Fibroblast of lung (primary cell): ENCODE results near the gene HBM. TPM values are rescaled to one million over a fixed set of nuclear protein-coding genes. Genes with fewer than 3 reads are reported as not detected.
"Not testable (repeated sequence)": the region's sequence is repeated elsewhere in the genome, so short reads cannot be mapped to it uniquely, and the experiment has no call there.

Experiments
- DNase-seq, 2 donors: peaks; one replicate each; pipeline versions ENCODE4 v3.0.0 to v3.0.0-alpha.2; 2010; ENCODE audit warnings: low read depth in 2 of 2
- H2AFZ ChIP-seq: 2 replicates; pipeline ENCODE4 v1.5.1; 2012; ENCODE audit warnings: low read length, control low read depth, inconsistent platforms
- H3K27ac ChIP-seq: 2 replicates; pipeline ENCODE4 v1.5.1; 2011; ENCODE audit warnings: low read length, control low read depth; ENCODE audit not compliant: insufficient read depth
- H3K27me3 ChIP-seq: 2 replicates; pipeline ENCODE4 v1.5.1; 2011; ENCODE audit warnings: mild to moderate bottlenecking, low read length; ENCODE audit not compliant: control insufficient read depth, insufficient read depth
- H3K36me3 ChIP-seq: 2 replicates; pipeline ENCODE4 v1.5.1; 2011; ENCODE audit warnings: low read length; ENCODE audit not compliant: control insufficient read depth, insufficient read depth
- H3K4me1 ChIP-seq: 2 replicates; pipeline ENCODE4 v1.5.1; 2011; ENCODE audit warnings: low read length; ENCODE audit not compliant: control insufficient read depth, insufficient read depth; ENCODE audit errors: extremely low read depth
- H3K4me2 ChIP-seq: 2 replicates; pipeline ENCODE4 v1.5.1; 2011; ENCODE audit warnings: low read length, control low read depth; ENCODE audit not compliant: insufficient read depth; ENCODE audit errors: extremely low read depth
- H3K4me3 ChIP-seq, 4 experiments: fragments of 200-600 bp in 1 of 4; sonication (generic) in 1 of 4; replicated peaks in 1 of 4; 2 replicates each; pipeline ENCODE4 v1.5.1; 2011 to 2016; ENCODE audit warnings: low read length in 4 of 4, low read depth in 3 of 4, mild to moderate bottlenecking in 3 of 4, control low read depth in 2 of 4, inconsistent platforms in 1 of 4, mixed read lengths in 1 of 4; ENCODE audit not compliant: insufficient read depth in 1 of 4; ENCODE audit errors: control extremely low read depth in 1 of 4
- H3K79me2 ChIP-seq: 2 replicates; pipeline ENCODE4 v1.5.1; 2012; ENCODE audit warnings: mild to moderate bottlenecking, low read length, inconsistent platforms; ENCODE audit not compliant: control insufficient read depth, insufficient read depth
- H3K9ac ChIP-seq: 2 replicates; pipeline ENCODE4 v1.5.1; 2011; ENCODE audit warnings: mild to moderate bottlenecking, low read length, control low read depth; ENCODE audit not compliant: insufficient read depth
- H3K9me3 ChIP-seq: 2 replicates; pipeline ENCODE4 v1.5.1; 2012; ENCODE audit warnings: low read depth, low read length; ENCODE audit not compliant: control insufficient read depth, insufficient read depth
- H4K20me1 ChIP-seq: 2 replicates; pipeline ENCODE4 v1.5.1; 2011; ENCODE audit warnings: low read length; ENCODE audit not compliant: control insufficient read depth, insufficient read depth; ENCODE audit errors: extremely low read depth
- CTCF ChIP-seq, 2 donors: IDR thresholded peaks in 1 of 2; conservative IDR thresholded peaks in 1 of 2; 1 replicate in 1 of 2; 2 replicates in 1 of 2; pipeline ENCODE4 v1.5.1; 2011 to 2012; ENCODE audit warnings: low read length in 2 of 2, control low read depth in 1 of 2, inconsistent platforms in 1 of 2, low read depth in 1 of 2, mild to moderate bottlenecking in 1 of 2
- EZH2 ChIP-seq: IDR thresholded peaks from 2 replicates; pipeline ENCODE4 v1.5.1; 2012; ENCODE audit warnings: low read length, control low read depth, mild to moderate bottlenecking; ENCODE audit errors: missing control alignments
- polyA plus RNA-seq, 2 donors: library from polyadenylated mRNA; depleted of rRNA in 1 of 2; stranded (reverse) in 1 of 2; unstranded in 1 of 2; fragments of >200 nt; gene quantifications; 2 replicates each; pipeline ENCODE4 v1.2.1, GENCODE V29; 2011 to 2012; ENCODE audit warnings: missing spikeins in 1 of 2
- total RNA-seq: library from RNA; depleted of rRNA; stranded (reverse); fragments of >200 nt; gene quantifications from 2 replicates; pipeline ENCODE4 v1.2.1, GENCODE V29; 2014

Gene HBM
- total and polyA plus RNA-seq, 2 donors (not counting 1 experiment from before 2014, with no cell fraction given) = not detected

GRCh38 chr16:152141-153128, 13.3 kb upstream of the HBM start, which contains the start of gene HBZ:
Gene HBZ (plus strand): TSS chr16:152644. CDS start chr16:152910, 266 bp downstream.
- no peak within 1 kb of the TSS for H3K27ac ChIP-seq
- DNase-seq = no peak
- no peak within 1 kb of the TSS for H2AFZ ChIP-seq
- no peak for TF ChIP-seq CTCF (conservative IDR thresholded peaks at IDR 0.05 in 1 of 2, IDR thresholded peaks at IDR 0.05 in 1 of 2; ENCODE audit: low read depth in 1 of 2, low read length in 2 of 2)
- TF ChIP-seq EZH2 = no peak
- H3K79me2 ChIP-seq = no peaks in the 10 kb centered on the region
- peaks cover 15% of the 10 kb centered on the region for H3K27me3 ChIP-seq
- H3K9ac ChIP-seq = no peak within 1 kb of the TSS
- H3K9me3 ChIP-seq = no peaks in the 10 kb centered on the region
- no peak within 1 kb of the TSS for H3K4me3 ChIP-seq
- H4K20me1 ChIP-seq = no peaks in the 10 kb centered on the region
- H3K4me1 ChIP-seq = peaks cover 4% of the 10 kb centered on the region
- no peaks in the 10 kb centered on the region for H3K36me3 ChIP-seq
- no peak within 1 kb of the TSS for H3K4me2 ChIP-seq

GRCh38 chr16:153129-153521, 12.7 kb upstream of the HBM start:
- H3K4me1 ChIP-seq = not testable (repeated sequence)

GRCh38 chr16:153550-154216, 12.1 kb upstream of the HBM start:
- not testable (repeated sequence) for H3K79me2 ChIP-seq, H2AFZ ChIP-seq, H3K9ac ChIP-seq, H3K27ac ChIP-seq, DNase-seq, H4K20me1 ChIP-seq, H3K4me1 ChIP-seq, H3K4me2 ChIP-seq, H3K4me3 ChIP-seq, H3K9me3 ChIP-seq, H3K36me3 ChIP-seq
- peaks cover 13% of the 10 kb centered on the region for H3K27me3 ChIP-seq

More at GRCh38 chr16:153129-153521, 12.7 kb upstream of the HBM start:
- H3K79me2 ChIP-seq, H3K4me3 ChIP-seq, H2AFZ ChIP-seq, DNase-seq, H3K9ac ChIP-seq, H3K36me3 ChIP-seq, H3K27ac ChIP-seq, H4K20me1 ChIP-seq, H3K9me3 ChIP-seq, H3K4me2 ChIP-seq: not testable (repeated sequence)
- peaks cover 15% of the 10 kb centered on the region for H3K27me3 ChIP-seq
